Upper lobe of left lung (tissue), 6 donors: ENCODE measurements around the gene NHSL1. TPM values are rescaled to one million over a fixed set of nuclear protein-coding genes. Genes with fewer than 3 reads are reported as not detected.

Experiments
- ATAC-seq, 2 donors: fragments of 200-7000 bp; cut with Tn5 transposase; one replicate each; pipeline ENCODE4 v1.9.1; 2022; ENCODE audit warnings: mild to moderate bottlenecking in 2 of 2, moderate library complexity in 2 of 2; ENCODE audit not compliant: low FRiP score in 2 of 2
- DNase-seq, 2 donors: peaks; one replicate each; pipeline ENCODE4 v3.0.0-alpha.2; 2019 to 2020
- H3K27ac ChIP-seq, 4 donors: fragments of 200-600 bp; sonication (generic); one replicate each; pipeline ENCODE4 v1.5.1; 2016 to 2019
- H3K27me3 ChIP-seq, 4 donors: fragments of 200-600 bp; sonication (generic); one replicate each; pipeline ENCODE4 v1.5.1; 2017 to 2019
- H3K36me3 ChIP-seq, 4 donors: fragments of 200-600 bp; sonication (generic); one replicate each; pipeline ENCODE4 v1.5.1; 2016 to 2019
- H3K4me1 ChIP-seq, 4 donors: fragments of 200-600 bp; sonication (generic); one replicate each; pipeline ENCODE4 v1.5.1; 2018 to 2019
- H3K4me3 ChIP-seq, 4 donors: fragments of 200-600 bp; sonication (generic); one replicate each; pipeline ENCODE4 v1.5.1; 2017 to 2019; ENCODE audit warnings: mild to moderate bottlenecking in 2 of 4, moderate library complexity in 1 of 4
- H3K9me3 ChIP-seq, 4 donors: fragments of 200-600 bp; sonication (generic); one replicate each; pipeline ENCODE4 v1.5.1; 2018 to 2019
- CTCF ChIP-seq, 6 experiments: fragments of 450-650 bp in 4 of 6; fragments of 200-600 bp in 2 of 6; sonication (generic) in 2 of 6; IDR thresholded peaks; one replicate each; pipeline ENCODE4 v1.5.1; 2016 to 2019; ENCODE audit warnings: antibody characterized with exemption in 6 of 6
- EP300 ChIP-seq, 4 donors: sonication (generic); formaldehyde crosslinking; IDR thresholded peaks; one replicate each; pipeline ENCODE4 v1.5.1; 2017; ENCODE audit warnings: antibody characterized with exemption in 4 of 4, control low read depth in 2 of 4
- POLR2A ChIP-seq, 4 donors: fragments of 450-650 bp; IDR thresholded peaks; one replicate each; pipeline ENCODE4 v1.5.1; 2016 to 2017; ENCODE audit warnings: antibody characterized with exemption in 4 of 4, mild to moderate bottlenecking in 2 of 4
- POLR2AphosphoS5 ChIP-seq, 2 donors: sonication (generic); formaldehyde crosslinking; IDR thresholded peaks; one replicate each; pipeline ENCODE4 v1.5.1; 2017; ENCODE audit warnings: antibody characterized with exemption in 2 of 2
- WGBS, 2 donors: methylation state at CpG; one replicate each; pipeline ENCODE4 v1.1.5; 2017 to 2018; 5-methylcytosine and 5-hydroxymethylcytosine counted together
- total RNA-seq, 6 donors: library from RNA; depleted of rRNA in 4 of 6; stranded (reverse); fragments of >200 nt in 4 of 6; gene quantifications; one replicate each; pipeline versions ENCODE4 v1.1.0 to v1.2.1, GENCODE V29; 2016 to 2021
- donor health status: DM: no; HTN: no; CAD: no; lungs with moderate emphysema.
- donor health status: DM: no; HTN: yes; CAD: no; lungs with severe emphysema.

Gene NHSL1
- total RNA-seq, 6 donors from 2014 or later, result 37.3 to 80.2 (median 56.6) TPM

GRCh38 chr6:138434096-138434495, 65.2 kb downstream of the NHSL1 start:
- TF ChIP-seq POLR2A (IDR thresholded peaks at IDR 0.05) (no peak), CTCF (IDR thresholded peaks at IDR 0.05) (no peak), POLR2AphosphoS5 (IDR thresholded peaks at IDR 0.05) (no peak), EP300 (IDR thresholded peaks at IDR 0.05) (no peak)
- 59 to 67% methylated on average over 3 of the region's 3 CpGs for WGBS, 2 donors
- DNase-seq (no peak), ATAC-seq (no peak)
- H3K27me3 ChIP-seq, result no peaks in the 10 kb centered on the region
- H3K4me1 ChIP-seq, result peaks cover 4 to 14% (median 6%) of the 10 kb centered on the region in 4 donors
- H3K9me3 ChIP-seq, result no peaks in the 10 kb centered on the region
- no peak overlapping the region for H3K4me3 ChIP-seq
- no peak overlapping the region for H3K27ac ChIP-seq
- peaks cover 0 to 9% (median 2%) of the 10 kb centered on the region in 4 donors for H3K36me3 ChIP-seq

- WGBS, 2 donors, result 97 to 100% methylated on average over 4 to 11 of the region's 11 CpGs
- Histone ChIP-seq H3K36me3 (peaks cover 0 to 9% (median 2%) of the 10 kb centered on the region in 4 donors), H3K4me3 (no peak overlapping the region), H3K27me3 (no peaks in the 10 kb centered on the region), H3K27ac (no peak overlapping the region), H3K4me1 (peaks cover 6 to 17% (median 8%) of the 10 kb centered on the region in 4 donors), H3K9me3 (no peaks in the 10 kb centered on the region)
- ATAC-seq, result no peak
- peak in 1 of 2 donors; percentile 54 for DNase-seq
- no peak for TF ChIP-seq EP300 (IDR thresholded peaks at IDR 0.05)
- no peak for TF ChIP-seq POLR2AphosphoS5 (IDR thresholded peaks at IDR 0.05)
- TF ChIP-seq CTCF (IDR thresholded peaks at IDR 0.05), result no peak
Measured at GRCh38 chr6:138432063-138432356, 67.3 kb downstream of the NHSL1 start.

- Histone ChIP-seq H3K4me3 (no peak overlapping the region), H3K27me3 (no peaks in the 10 kb centered on the region), H3K27ac (no peak overlapping the region), H3K36me3 (peaks cover 0 to 9% (median 3%) of the 10 kb centered on the region in 4 donors), H3K9me3 (no peaks in the 10 kb centered on the region), H3K4me1 (peaks cover 6 to 17% (median 8%) of the 10 kb centered on the region in 4 donors)
- ATAC-seq (peak; percentile 44 to 59), DNase-seq (no peak)
- TF ChIP-seq EP300 (IDR thresholded peaks at IDR 0.05), result no peak
- no peak for TF ChIP-seq CTCF (IDR thresholded peaks at IDR 0.05)
- TF ChIP-seq POLR2A (IDR thresholded peaks at IDR 0.05), result no peak
- no peak for TF ChIP-seq POLR2AphosphoS5 (IDR thresholded peaks at IDR 0.05)
- 73 to 76% methylated on average over 17 to 19 of the region's 19 CpGs for WGBS, 2 donors
Measured at GRCh38 chr6:138431256-138432062, 67.8 kb downstream of the NHSL1 start.

GRCh38 chr6:138430361-138431145, 68.7 kb downstream of the NHSL1 start:
- Histone ChIP-seq H3K9me3 (no peaks in the 10 kb centered on the region), H3K4me3 (no peak overlapping the region), H3K36me3 (peaks cover 0 to 9% (median 5%) of the 10 kb centered on the region in 4 donors), H3K27me3 (no peaks in the 10 kb centered on the region), H3K27ac (no peak overlapping the region), H3K4me1 (peaks cover 6 to 17% (median 8%) of the 10 kb centered on the region in 4 donors)
- TF ChIP-seq POLR2AphosphoS5 (IDR thresholded peaks at IDR 0.05) (no peak), EP300 (IDR thresholded peaks at IDR 0.05) (no peak), CTCF (IDR thresholded peaks at IDR 0.05) (no peak), POLR2A (IDR thresholded peaks at IDR 0.05) (no peak)
- ATAC-seq, result no peak
- 91 to 94% methylated on average over 18 to 29 of the region's 29 CpGs for WGBS, 2 donors
- peak in 1 of 2 donors; percentile 54 for DNase-seq
